SK-N-SH (cell line): ENCODE data around the gene RASSF4. TPM values are rescaled to one million over a fixed set of nuclear protein-coding genes. Genes with fewer than 3 reads are reported as not detected.

Experiments
- CTCF ChIA-PET: fragments of 300-600, 350-600 bp; formaldehyde crosslinking; extraction: SDS; loops from one replicate; lab custom pipeline; 2021; lab: Yijun Ruan, JAX
- POLR2A ChIA-PET: fragments of 350-600 bp; sonication (Branson Sonifier 250); formaldehyde crosslinking; extraction: SDS; loops from one replicate; lab custom pipeline; 2020; ENCODE audit warnings: antibody characterized with exemption, inconsistent platforms; lab: Yijun Ruan, JAX
- DNase-seq: peaks from one replicate; pipeline ENCODE4 v3.0.0; 2012
- H2AFZ ChIP-seq: fragments of 200-600 bp; sonication (generic); 2 replicates; pipeline ENCODE4 v1.8.1; 2016; ENCODE audit warnings: antibody characterized with exemption, mild to moderate bottlenecking, low read depth
- H3F3A ChIP-seq: fragments of 200-600 bp; sonication (generic); replicated peaks from 2 replicates; pipeline ENCODE3; 2016; ENCODE audit warnings: antibody characterized with exemption, mild to moderate bottlenecking; ENCODE audit not compliant: insufficient read depth
- H3K27ac ChIP-seq, 2 experiments: fragments of 200-500 bp in 1 of 2; fragments of 200-600 bp in 1 of 2; sonication (Bioruptor generic) in 1 of 2; sonication (generic), shearing (Covaris generic) in 1 of 2; 2 replicates each; pipeline versions ENCODE4 v1.5.1 to v1.6.1; 2014 to 2016; ENCODE audit warnings: low read depth in 2 of 2, inconsistent platforms in 1 of 2, low read length in 1 of 2, mild to moderate bottlenecking in 1 of 2, mixed read lengths in 1 of 2
- H3K27me3 ChIP-seq: fragments of 200-600 bp; sonication (generic), shearing (Covaris generic); 2 replicates; pipeline ENCODE4 v1.6.1; 2016; ENCODE audit warnings: mixed run types; ENCODE audit not compliant: insufficient read depth
- H3K36me3 ChIP-seq, 2 experiments: fragments of 200-500 bp in 1 of 2; fragments of 200-600 bp in 1 of 2; sonication (Bioruptor generic) in 1 of 2; sonication (generic) in 1 of 2; replicated peaks in 1 of 2; 2 replicates each; pipeline versions ENCODE3 to v1.5.1; 2014 to 2016; ENCODE audit warnings: low read length in 1 of 2, mild to moderate bottlenecking in 1 of 2; ENCODE audit not compliant: insufficient read depth in 2 of 2, control insufficient read depth in 1 of 2
- H3K4me1 ChIP-seq, 2 experiments: fragments of 200-500 bp in 1 of 2; fragments of 200-600 bp in 1 of 2; sonication (Bioruptor generic) in 1 of 2; sonication (generic), shearing (Covaris generic) in 1 of 2; 2 replicates each; pipeline versions ENCODE4 v1.5.1 to v1.6.1; 2014 to 2016; ENCODE audit warnings: low read depth in 1 of 2, low read length in 1 of 2, mixed run types in 1 of 2; ENCODE audit not compliant: insufficient read depth in 2 of 2, control insufficient read depth in 1 of 2
- H3K4me2 ChIP-seq: fragments of 200-600 bp; sonication (generic), shearing (Covaris generic); 2 replicates; pipeline ENCODE4 v1.6.1; 2017; ENCODE audit warnings: mixed run types
- H3K4me3 ChIP-seq, 2 experiments: fragments of 200-500 bp in 1 of 2; fragments of 200-600 bp in 1 of 2; sonication (Bioruptor generic) in 1 of 2; sonication (generic), shearing (Covaris generic) in 1 of 2; 2 replicates each; pipeline versions ENCODE4 v1.5.1 to v1.8.1; 2014 to 2016; ENCODE audit warnings: low read depth in 2 of 2, inconsistent platforms in 1 of 2, low read length in 1 of 2, mild to moderate bottlenecking in 1 of 2, mixed read lengths in 1 of 2, moderate library complexity in 1 of 2
- H3K79me2 ChIP-seq: fragments of 200-600 bp; sonication (generic); 2 replicates; pipeline ENCODE4 v1.8.1; 2017; ENCODE audit warnings: mild to moderate bottlenecking; ENCODE audit not compliant: insufficient read depth
- H3K9ac ChIP-seq: fragments of 200-600 bp; sonication (generic); 2 replicates; pipeline ENCODE4 v1.6.1; 2017; ENCODE audit warnings: mixed run types
- H3K9me2 ChIP-seq: fragments of 200-600 bp; sonication (generic); 2 replicates; pipeline ENCODE4 v1.6.1; 2017; ENCODE audit warnings: mixed run types
- H3K9me3 ChIP-seq: fragments of 200-600 bp; sonication (generic); 2 replicates; pipeline ENCODE4 v1.6.1; 2017; ENCODE audit warnings: mixed run types, mild to moderate bottlenecking, moderate library complexity
- H4K20me1 ChIP-seq: fragments of 200-600 bp; sonication (generic); 2 replicates; pipeline ENCODE4 v1.6.1; 2017; ENCODE audit warnings: mild to moderate bottlenecking, mixed run types; ENCODE audit not compliant: insufficient read depth
- EP300 ChIP-seq, 2 experiments: IDR thresholded peaks; 2 replicates each; pipeline versions ENCODE4 v1.4.0 to v1.6.1; 2012; ENCODE audit warnings: borderline replicate concordance in 1 of 2, low read depth in 1 of 2, low read length in 1 of 2
- FOSL2 ChIP-seq: IDR thresholded peaks from 2 replicates; pipeline ENCODE4 v1.4.0; 2012; ENCODE audit warnings: low read depth, mild to moderate bottlenecking, moderate library complexity, borderline replicate concordance
- FOXM1 ChIP-seq: IDR thresholded peaks from 2 replicates; pipeline ENCODE4 v1.4.0; 2012; ENCODE audit warnings: low read depth, mild to moderate bottlenecking
- GABPA ChIP-seq: IDR thresholded peaks from 2 replicates; pipeline ENCODE4 v1.4.0; 2012; ENCODE audit warnings: low read depth, mild to moderate bottlenecking
- GATA2 ChIP-seq: sonication (generic); formaldehyde crosslinking; IDR thresholded peaks from 2 replicates; pipeline ENCODE4 v1.5.0; 2020; ENCODE audit warnings: mild to moderate bottlenecking, missing genetic modification reagents
- JUND ChIP-seq: IDR thresholded peaks from 2 replicates; pipeline ENCODE4 v1.4.0; 2012
- MAX ChIP-seq: IDR thresholded peaks from 2 replicates; pipeline ENCODE4 v1.4.0; 2012; ENCODE audit warnings: low read depth
- MXI1 ChIP-seq: IDR thresholded peaks from 2 replicates; pipeline ENCODE4 v1.6.1; 2012; ENCODE audit warnings: mild to moderate bottlenecking, low read depth, low read length, improper control_type of control experiment
- RFX5 ChIP-seq: IDR thresholded peaks from 2 replicates; pipeline ENCODE4 v1.6.1; 2012; ENCODE audit warnings: mild to moderate bottlenecking, improper control_type of control experiment, low read length
- SMC3 ChIP-seq: IDR thresholded peaks from 2 replicates; pipeline ENCODE4 v1.6.1; 2012; ENCODE audit warnings: low read depth, low read length, improper control_type of control experiment
- TAF1 ChIP-seq: IDR thresholded peaks from 2 replicates; pipeline ENCODE4 v1.6.1; 2012; ENCODE audit warnings: low read depth, mild to moderate bottlenecking, low read length, moderate library complexity, borderline replicate concordance
- TCF12 ChIP-seq: IDR thresholded peaks from 2 replicates; pipeline ENCODE4 v1.4.0; 2012
- TEAD4 ChIP-seq: IDR thresholded peaks from 2 replicates; pipeline ENCODE4 v1.4.0; 2012; ENCODE audit warnings: mild to moderate bottlenecking, borderline replicate concordance; ENCODE audit not compliant: insufficient read depth
- USF1 ChIP-seq: IDR thresholded peaks from 2 replicates; pipeline ENCODE4 v1.4.0; 2012; ENCODE audit warnings: low read depth, borderline replicate concordance
- USF2 ChIP-seq: fragments of 150-350 bp; IDR thresholded peaks from 2 replicates; pipeline ENCODE4 v1.6.1; 2017; ENCODE audit warnings: antibody characterized with exemption, low read length, low read depth, borderline replicate concordance
- ZBTB33 ChIP-seq: IDR thresholded peaks from 2 replicates; pipeline ENCODE4 v1.4.0; 2012; ENCODE audit warnings: low read depth, borderline replicate concordance
- WGBS: methylation state at CpG from one replicate; pipeline ENCODE4 v1.1.6; 2017; ENCODE audit warnings: low lambda C conversion rate; 5-methylcytosine and 5-hydroxymethylcytosine counted together
- polyA plus RNA-seq, 3 experiments: library from polyadenylated mRNA; depleted of rRNA; stranded (reverse); fragments of >200 nt; gene quantifications; 2 replicates each; pipeline ENCODE4 v1.2.3, GENCODE V29; 2012

The RASSF4 gene
- polyA plus RNA-seq, 1 of the 3 experiments (the other 2 are of a cell fraction) = 11.0 TPM

GRCh38 chr10:44967616-44968015, 8.0 kb downstream of the RASSF4 start:
- H2AFZ ChIP-seq = no peak overlapping the region
- H3K4me3 ChIP-seq = no peak overlapping the region
- TF ChIP-seq FOXM1 (no peak), EP300 (IDR thresholded peaks at IDR 0.05; ENCODE audit: borderline replicate concordance in 1 of 2, low read depth in 1 of 2, low read length in 1 of 2) (no peak), ZBTB33 (no peak), TAF1 (no peak), RFX5 (no peak)
- H3K9ac ChIP-seq = no peak overlapping the region
- H4K20me1 ChIP-seq = no peaks in the 10 kb centered on the region
- POLR2A ChIA-PET = no interaction called here
- no peaks in the 10 kb centered on the region for H3K27me3 ChIP-seq
- H3K27ac ChIP-seq = no peak overlapping the region
- no peak overlapping the region for H3K4me2 ChIP-seq
- H3K9me3 ChIP-seq = no peaks in the 10 kb centered on the region
- DNase-seq = no peak
- H3F3A ChIP-seq = no peaks in the 10 kb centered on the region
- H3K4me1 ChIP-seq = peaks cover 12 to 19% of the 10 kb centered on the region in 2 experiments; a peak in 1 of 4 replicates
- WGBS = 92% methylated on average over 4 of the region's 4 CpGs
- no peaks in the 10 kb centered on the region for H3K79me2 ChIP-seq
- H3K9me2 ChIP-seq = no peaks in the 10 kb centered on the region
- CTCF ChIA-PET = interaction anchor here (0.7 to 9.6 kb wide), 3 partner anchors 9 to 34 kb away, joined by 3 to 81 read pairs (median 4); partner anchors contain the start of gene DEPP1
- peaks cover 0 to 11% of the 10 kb centered on the region in 2 experiments for H3K36me3 ChIP-seq

GRCh38 chr10:44968091-44968490, 8.5 kb downstream of the RASSF4 start:
- Histone ChIP-seq H2AFZ (no peak overlapping the region), H3K4me2 (no peak overlapping the region), H3K9me3 (no peaks in the 10 kb centered on the region), H3K36me3 (peaks cover 0 to 11% of the 10 kb centered on the region in 2 experiments), H4K20me1 (no peaks in the 10 kb centered on the region), H3K4me1 (peaks cover 12 to 23% of the 10 kb centered on the region in 2 experiments; a peak in 1 of 4 replicates), H3K27ac (no peak overlapping the region), H3K9ac (no peak overlapping the region), H3K27me3 (no peaks in the 10 kb centered on the region), H3K9me2 (no peaks in the 10 kb centered on the region), H3K4me3 (no peak overlapping the region), H3K79me2 (no peaks in the 10 kb centered on the region), H3F3A (no peaks in the 10 kb centered on the region)
- DNase-seq = no peak
- CTCF ChIA-PET = interaction anchor here (0.7 to 9.6 kb wide), 2 partner anchors 10 to 34 kb away, joined by 4 to 81 read pairs; partner anchors contain the start of gene DEPP1
- POLR2A ChIA-PET = no interaction called here
- no peak for TF ChIP-seq SMC3
- 86% methylated on average over 1 of the region's 3 CpGs for WGBS

- ChIA-PET CTCF (interaction anchor here (9.6 kb wide), 1 partner anchor 35 kb away, joined by 81 read pairs; no protein-coding TSS in a partner anchor), POLR2A (no interaction called here)
- H3K4me1 ChIP-seq = peaks cover 10 to 22% of the 10 kb centered on the region in 2 experiments; a peak in 1 of 4 replicates
- no peak overlapping the region for H3K4me2 ChIP-seq
- TF ChIP-seq TEAD4 = no peak
- no peak for TF ChIP-seq MAX
- TF ChIP-seq USF2 = no peak
- TF ChIP-seq GATA2 (CRISPR knock-in tag) = no peak
- no peak for TF ChIP-seq FOXM1
- no peak for TF ChIP-seq GABPA
- no peak for TF ChIP-seq SMC3
- no peak for TF ChIP-seq RFX5
- no peak for TF ChIP-seq USF1
- no peak for TF ChIP-seq TCF12
- no peak for TF ChIP-seq FOSL2
- TF ChIP-seq MXI1 = no peak
- TF ChIP-seq JUND = no peak
- TF ChIP-seq TAF1 = no peak
- TF ChIP-seq, all 33 proteins: peak for 0
- Histone ChIP-seq H3K4me3 (no peak overlapping the region), H3K79me2 (no peaks in the 10 kb centered on the region), H3K9ac (no peak overlapping the region), H3K27me3 (no peaks in the 10 kb centered on the region), H3K36me3 (peaks cover 0 to 11% of the 10 kb centered on the region in 2 experiments), H3K27ac (no peak overlapping the region), H3K9me2 (no peaks in the 10 kb centered on the region), H4K20me1 (no peaks in the 10 kb centered on the region), H3K9me3 (no peaks in the 10 kb centered on the region), H3F3A (no peaks in the 10 kb centered on the region), H2AFZ (no peak overlapping the region)
- no peak for DNase-seq
- WGBS = 88% methylated on average over 11 of the region's 11 CpGs
Measured at GRCh38 chr10:44968500-44969400, 9.1 kb downstream of the RASSF4 start.
